H1 (cell line): Measurements from ENCODE around the gene GLUD1. TPM values are rescaled to one million over a fixed set of nuclear protein-coding genes. Genes with fewer than 3 reads are reported as not detected.

ENCODE experiments used
- CTCF ChIA-PET: fragments of 300-600 bp; sonication (Branson Sonifier 250); formaldehyde crosslinking; loops from one replicate; lab custom pipeline; 2021; ENCODE audit not compliant: partially characterized antibody; lab: Charles Lee
- POLR2A ChIA-PET: fragments of 300-600 bp; sonication (Branson Sonifier 250); formaldehyde crosslinking; loops from one replicate; lab custom pipeline; 2021; ENCODE audit warnings: inconsistent platforms; ENCODE audit not compliant: partially characterized antibody; lab: Charles Lee
- DNase-seq, 2 experiments: peaks; one replicate each; pipeline versions ENCODE4 v3.0.0 to v3.0.0-alpha.2; 2010 to 2022; ENCODE audit warnings: low spot score in 2 of 2, low read depth in 1 of 2, mixed read lengths in 1 of 2
- FAIRE-seq: peaks from 2 replicates; lab custom pipeline; 2011; peaks lifted over from hg19 to GRCh38; lab: Jason Lieb, UNC
- H2AFZ ChIP-seq: 2 replicates; pipeline ENCODE4 v1.8.1; 2012; ENCODE audit warnings: low read length, inconsistent platforms
- H2AK5ac ChIP-seq: 2 replicates; pipeline ENCODE4 v1.6.1; 2013; ENCODE audit warnings: low read depth, low read length
- H2BK120ac ChIP-seq: replicated peaks from 2 replicates; pipeline ENCODE3; 2013; ENCODE audit warnings: low read depth, low read length, inconsistent platforms
- H2BK12ac ChIP-seq: 2 replicates; pipeline ENCODE4 v1.6.1; 2013; ENCODE audit warnings: low read depth, low read length
- H2BK15ac ChIP-seq: 2 replicates; pipeline ENCODE4 v1.6.1; 2013; ENCODE audit warnings: low read length
- H2BK20ac ChIP-seq: 2 replicates; pipeline ENCODE4 v1.6.1; 2013; ENCODE audit warnings: low read length
- H2BK5ac ChIP-seq: 2 replicates; pipeline ENCODE4 v1.6.1; 2013; ENCODE audit warnings: low read depth, low read length
- H3K14ac ChIP-seq: 2 replicates; pipeline ENCODE4 v1.6.1; 2013; ENCODE audit warnings: inconsistent platforms; ENCODE audit not compliant: insufficient read length
- H3K18ac ChIP-seq: 2 replicates; pipeline ENCODE4 v1.6.1; 2013; ENCODE audit warnings: low read length; ENCODE audit errors: extremely low read depth
- H3K23ac ChIP-seq: 2 replicates; pipeline ENCODE4 v1.6.1; 2013; ENCODE audit warnings: inconsistent platforms; ENCODE audit not compliant: insufficient read length
- H3K23me2 ChIP-seq: 2 replicates; pipeline ENCODE4 v1.6.1; 2013; ENCODE audit warnings: low read depth, low read length
- H3K27ac ChIP-seq: 2 replicates; pipeline ENCODE4 v1.6.1; 2011; ENCODE audit warnings: low read depth, low read length, inconsistent platforms
- H3K27me3 ChIP-seq, 4 experiments: replicated peaks in 1 of 4; 1 replicate in 1 of 4; 2 replicates in 3 of 4; pipeline versions ENCODE4 v1.6.1 to v1.8.1; 2011 to 2013; ENCODE audit warnings: low read length in 3 of 4, mild to moderate bottlenecking in 3 of 4, inconsistent platforms in 2 of 4, mixed read lengths in 2 of 4, moderate library complexity in 1 of 4; ENCODE audit not compliant: control insufficient read depth in 3 of 4, insufficient read depth in 3 of 4; ENCODE audit errors: extremely low read depth in 1 of 4
- H3K36me3 ChIP-seq, 4 experiments: 2 replicates each; pipeline versions ENCODE4 v1.6.1 to v1.8.1; 2011 to 2013; ENCODE audit warnings: mild to moderate bottlenecking in 4 of 4, low read length in 3 of 4, moderate library complexity in 2 of 4, control low read depth in 1 of 4, inconsistent platforms in 1 of 4; ENCODE audit not compliant: insufficient read depth in 4 of 4, control insufficient read depth in 2 of 4
- H3K4ac ChIP-seq: replicated peaks from 2 replicates; pipeline ENCODE3; 2013; ENCODE audit warnings: low read length, low read depth, mixed read lengths, inconsistent platforms; ENCODE audit not compliant: insufficient read length
- H3K4me1 ChIP-seq, 4 experiments: replicated peaks in 1 of 4; 1 replicate in 1 of 4; 2 replicates in 3 of 4; pipeline versions ENCODE4 v1.6.1 to v1.8.1; 2011 to 2013; ENCODE audit warnings: low read length in 3 of 4, inconsistent platforms in 2 of 4, mixed read lengths in 1 of 4; ENCODE audit not compliant: insufficient read depth in 4 of 4, control insufficient read depth in 3 of 4
- H3K4me2 ChIP-seq, 2 experiments: 2 replicates each; pipeline versions ENCODE4 v1.6.1 to v1.8.1; 2011 to 2013; ENCODE audit warnings: low read depth in 2 of 2, low read length in 2 of 2, control low read depth in 1 of 2, inconsistent platforms in 1 of 2, mild to moderate bottlenecking in 1 of 2; ENCODE audit not compliant: insufficient read depth in 1 of 2
- H3K4me3 ChIP-seq, 4 experiments: fragments of 200-600, 300-600 bp in 1 of 4; sonication (generic), shearing (Covaris generic), sonication (Bioruptor Twin) in 1 of 4; 2 replicates each; pipeline versions ENCODE4 v1.5.1 to v1.8.1; 2011 to 2016; ENCODE audit warnings: low read length in 4 of 4, low read depth in 3 of 4, control low read depth in 2 of 4, inconsistent platforms in 2 of 4, mild to moderate bottlenecking in 2 of 4, mixed read lengths in 1 of 4, moderate library complexity in 1 of 4; ENCODE audit not compliant: insufficient read depth in 2 of 4; ENCODE audit errors: extremely low read depth in 1 of 4
- H3K56ac ChIP-seq: replicated peaks from 2 replicates; pipeline ENCODE3; 2013; ENCODE audit warnings: low read depth, mild to moderate bottlenecking, mixed read lengths, low read length, inconsistent platforms; ENCODE audit not compliant: insufficient read length
- H3K79me1 ChIP-seq: 2 replicates; pipeline ENCODE4 v1.6.1; 2013; ENCODE audit warnings: low read depth, low read length, control low read depth
- H3K79me2 ChIP-seq, 2 experiments: 2 replicates each; pipeline versions ENCODE4 v1.6.1 to v1.8.1; 2012 to 2013; ENCODE audit warnings: low read length in 2 of 2, mild to moderate bottlenecking in 2 of 2, inconsistent platforms in 1 of 2; ENCODE audit not compliant: insufficient read depth in 2 of 2, control insufficient read depth in 1 of 2
- H3K9ac ChIP-seq, 4 experiments: replicated peaks in 1 of 4; 1 replicate in 1 of 4; 2 replicates in 3 of 4; pipeline versions ENCODE4 v1.6.1 to v1.8.1; 2011 to 2013; ENCODE audit warnings: low read depth in 3 of 4, low read length in 3 of 4, control low read depth in 2 of 4, mild to moderate bottlenecking in 2 of 4, moderate library complexity in 2 of 4, inconsistent platforms in 1 of 4; ENCODE audit errors: extremely low read depth in 1 of 4
- H3K9me3 ChIP-seq, 2 experiments: 2 replicates each; pipeline versions ENCODE4 v1.6.1 to v1.8.1; 2012 to 2013; ENCODE audit warnings: mild to moderate bottlenecking in 2 of 2, moderate library complexity in 2 of 2, control low read depth in 1 of 2, inconsistent platforms in 1 of 2, low read depth in 1 of 2, low read length in 1 of 2, mixed read lengths in 1 of 2; ENCODE audit not compliant: insufficient read depth in 2 of 2
- H4K20me1 ChIP-seq, 2 experiments: replicated peaks in 1 of 2; 2 replicates each; pipeline versions ENCODE3 to v1.8.1; 2011 to 2013; ENCODE audit warnings: inconsistent platforms in 2 of 2, low read length in 2 of 2, mild to moderate bottlenecking in 1 of 2; ENCODE audit not compliant: insufficient read depth in 2 of 2, control insufficient read depth in 1 of 2
- H4K5ac ChIP-seq: 2 replicates; pipeline ENCODE4 v1.6.1; 2013; ENCODE audit warnings: low read length, low read depth, mixed read lengths, inconsistent platforms; ENCODE audit not compliant: insufficient read length
- H4K8ac ChIP-seq: 2 replicates; pipeline ENCODE4 v1.8.0; 2013; ENCODE audit warnings: mild to moderate bottlenecking, moderate library complexity, low read length, inconsistent platforms; ENCODE audit not compliant: insufficient read depth; ENCODE audit errors: extremely low read depth
- H4K91ac ChIP-seq: replicated peaks from 2 replicates; pipeline ENCODE3; 2013; ENCODE audit warnings: low read length, mixed read lengths, inconsistent platforms; ENCODE audit not compliant: insufficient read length
- BCL11A ChIP-seq, 2 experiments: IDR thresholded peaks; one replicate each; pipeline ENCODE4 v1.6.1; 2011; ENCODE audit warnings: low read depth in 2 of 2, low read length in 2 of 2, mild to moderate bottlenecking in 2 of 2
- CREB1 ChIP-seq: IDR thresholded peaks from 2 replicates; pipeline ENCODE4 v1.6.1; 2012; ENCODE audit warnings: inconsistent platforms
- CTBP2 ChIP-seq: IDR thresholded peaks from 2 replicates; pipeline ENCODE4 v1.7.0; 2011; ENCODE audit warnings: borderline replicate concordance, mild to moderate bottlenecking, moderate library complexity, mixed read lengths, low read length; ENCODE audit not compliant: insufficient read depth, insufficient read length
- E2F6 ChIP-seq: IDR thresholded peaks from 2 replicates; pipeline ENCODE4 v1.6.1; 2012; ENCODE audit warnings: inconsistent platforms
- KDM5A ChIP-seq: fragments of 200-600 bp; IDR thresholded peaks from 2 replicates; pipeline ENCODE4 v1.7.1; 2012; ENCODE audit warnings: mild to moderate bottlenecking, low read length, inconsistent platforms, mixed read lengths
- WGBS, 2 experiments: shearing (Covaris generic) in 1 of 2; methylation state at CpG; one replicate each; pipeline versions ENCODE4 v1.1.6 to v1.1.7; 2013 to 2015; ENCODE audit warnings: low lambda C conversion rate in 2 of 2, mixed read lengths in 2 of 2, inconsistent platforms in 1 of 2, low coverage in 1 of 2, missing lambda C conversion rate in 1 of 2; ENCODE audit not compliant: insufficient replicate concordance in 2 of 2, insufficient coverage in 1 of 2, insufficient read length in 1 of 2; ENCODE audit errors: extremely low coverage in 1 of 2, missing lambda C conversion rate in 1 of 2; 5-methylcytosine and 5-hydroxymethylcytosine counted together
- long read RNA-seq, 2 experiments: library from RNA in 1 of 2; library from capped mRNA in 1 of 2; stranded (forward); transcript quantifications; one replicate each; pipeline ENCODE4 v2.0.0, GENCODE V29; 2021; ENCODE audit warnings: inconsistent platforms in 1 of 2
- polyA minus RNA-seq, 3 experiments: library from RNA; depleted of rRNA, polyadenylated mRNA; stranded (reverse); fragments of >200 nt; gene quantifications; 1 replicate in 2 of 3; 2 replicates in 1 of 3; pipeline ENCODE4 v1.2.3, GENCODE V29; 2011
- polyA plus RNA-seq, 7 experiments: library from polyadenylated mRNA; depleted of rRNA in 3 of 7; stranded (reverse) in 5 of 7; unstranded in 2 of 7; fragments of >200 nt in 5 of 7; fragments of 200-250 nt in 2 of 7; gene quantifications; 1 replicate in 5 of 7; 2 replicates in 1 of 7; 4 replicates in 1 of 7; pipeline versions ENCODE4 v1.2.1 to v1.2.3, GENCODE V29; 2011 to 2013; ENCODE audit warnings: missing spikeins in 2 of 7, mixed read lengths in 2 of 7
- total RNA-seq: library from RNA; stranded (reverse); fragmentation: NEBNext Ultra II Directional; extraction: Animal tissue kit (Norgen Biotek cat#: 25700); gene quantifications from 2 replicates; pipeline ENCODE4 v1.2.1, GENCODE V29; 2021
- TF ChIP-seq, protein P1 (sequence below): IDR thresholded peaks from 2 replicates; pipeline ENCODE4 v1.6.1; 2012; ENCODE audit warnings: inconsistent platforms

The GLUD1 gene
- total RNA-seq (93.6 and 96.2 TPM in 2 replicates), polyA plus RNA-seq (2011; rRNA removed) (29.6 and 41.0 TPM in 2 replicates), polyA minus RNA-seq (2011; rRNA and poly(A)+ RNA removed) (88.1 and 101 TPM in 2 replicates)
- polyA plus RNA-seq (2011; cell fraction: cytosol; rRNA removed), result 50.9 TPM
- polyA plus RNA-seq (2011; cell fraction: nucleus; rRNA removed), result 34.0 TPM
- polyA plus RNA-seq (2012, experiment 1 of 2), result 60.2 to 74.7 TPM (median 69.2 TPM) in 4 replicates
- 19.3 TPM for polyA plus RNA-seq (2012, experiment 2 of 2)
- polyA plus RNA-seq (2013, experiment 1 of 2), result 58.7 TPM
- 55.8 TPM for polyA plus RNA-seq (2013, experiment 2 of 2)
- polyA minus RNA-seq (2011; cell fraction: cytosol; rRNA and poly(A)+ RNA removed), result 52.0 TPM
- polyA minus RNA-seq (2011; cell fraction: nucleus; rRNA and poly(A)+ RNA removed), result 43.4 TPM
- long read RNA-seq, experiment 1, transcript GLUD1-201 (13 exons, 3,039 nt), result major isoform, 11 of 33 reads
- long read RNA-seq, experiment 1, partial matches to known transcripts, result 5 of 33 reads
- long read RNA-seq, experiment 1, other reads (novel, unspliced or antisense), result 17 of 33 reads
- long read RNA-seq, experiment 2, partial matches to known transcripts, result 2 of 2 reads
- long read RNA-seq, experiment 2, other reads (novel, unspliced or antisense), result 0 of 2 reads

GRCh38 chr10:87094373-87095235, at the start of gene GLUD1, which contains the start of gene SHLD2:
GLUD1 (minus strand) TSS chr10:87094843; CDS start chr10:87094769, 74 bp downstream.
SHLD2 (plus strand) TSS chr10:87095206; CDS start chr10:87151355, 56,149 bp downstream.
- WGBS, 2 experiments, result 2% methylated on average over 34 of the region's 111 CpGs; no CpG with 5 or more reads in 1 of the 2 experiments
- CTCF ChIA-PET, result interaction anchor here (0.6 to 1.6 kb wide), 2 partner anchors 128 to 155 kb away, joined by 3 read pairs; no protein-coding TSS in a partner anchor
- no peak within 1 kb of the TSS for H3K23ac ChIP-seq
- peak within 1 kb of the TSS; percentile 44 for H3K18ac ChIP-seq
- H4K5ac ChIP-seq, result peak within 1 kb of the TSS; percentile 94
- H3K4me2 ChIP-seq, result peak within 1 kb of the TSS; percentile 87 to 92
- peak within 1 kb of the TSS; percentile 61 to 82 (median 71) for H3K4me3 ChIP-seq
- peak within 1 kb of the TSS; percentile 90 for H3K4ac ChIP-seq
- H2BK5ac ChIP-seq, result peak within 1 kb of the TSS; percentile 79
- H3K9ac ChIP-seq, result peak within 1 kb of the TSS; percentile 81 to 91 (median 88)
- H4K91ac ChIP-seq, result peak within 1 kb of the TSS; percentile 85
- no peak within 1 kb of the TSS for H2AK5ac ChIP-seq
- peak within 1 kb of the TSS; percentile 25; the same call in 1 of the 2 replicates for H2BK15ac ChIP-seq
- peak within 1 kb of the TSS; percentile 93 for H2BK120ac ChIP-seq
- no peaks in the 10 kb centered on the region for H3K27me3 ChIP-seq
- H3K9me3 ChIP-seq, result no peaks in the 10 kb centered on the region
- H4K8ac ChIP-seq, result peak within 1 kb of the TSS; percentile 96
- H3K27ac ChIP-seq, result peak within 1 kb of the TSS; percentile 69; the same call in 1 of the 2 replicates
- H3K14ac ChIP-seq, result no peak within 1 kb of the TSS
- FAIRE-seq (no peak), DNase-seq (peak; percentile 69 to 89)
- peaks cover 9% of the 10 kb centered on the region; the same call in 1 of the 2 replicates for H3K23me2 ChIP-seq
- peaks cover 0 to 51% of the 10 kb centered on the region in 2 experiments; a peak in 2 of 4 replicates for H3K79me2 ChIP-seq
- peak within 1 kb of the TSS; percentile 64 for H2BK12ac ChIP-seq
- H2AFZ ChIP-seq, result peak within 1 kb of the TSS; percentile 98; the same call in 1 of the 2 replicates
- peaks cover 0 to 4% (median 0%) of the 10 kb centered on the region in 4 experiments; a peak in 1 of 8 replicates for H3K36me3 ChIP-seq
- POLR2A ChIA-PET, result interaction anchor here (0.6 to 2.2 kb wide), 3 partner anchors 34 to 337 kb away, joined by 3 to 6 read pairs (median 4); no protein-coding TSS in a partner anchor
- peaks cover 2 to 4% of the 10 kb centered on the region in 2 experiments for H4K20me1 ChIP-seq
- H3K56ac ChIP-seq, result peak within 1 kb of the TSS; percentile 78
- H2BK20ac ChIP-seq, result no peak within 1 kb of the TSS
- H3K4me1 ChIP-seq, result peaks cover 0 to 5% (median 1%) of the 10 kb centered on the region in 4 experiments; a peak in 2 of 7 replicates
- H3K79me1 ChIP-seq, result no peaks in the 10 kb centered on the region
- no peak for TF ChIP-seq KDM5A
- no peak for TF ChIP-seq BCL11A (IDR thresholded peaks at IDR 0.05; ENCODE audit: low read depth in 2 of 2, low read length in 2 of 2)
- TF ChIP-seq, protein P1, sequence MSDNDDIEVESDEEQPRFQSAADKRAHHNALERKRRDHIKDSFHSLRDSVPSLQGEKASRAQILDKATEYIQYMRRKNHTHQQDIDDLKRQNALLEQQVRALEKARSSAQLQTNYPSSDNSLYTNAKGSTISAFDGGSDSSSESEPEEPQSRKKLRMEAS, result peak; percentile 83
- TF ChIP-seq E2F6, result peak; percentile 84
- TF ChIP-seq CREB1, result 0 out of 2 replicates have a peak, but pooled peaks have one; percentile 13
- no peak for TF ChIP-seq CTBP2
